Right renal cortex interstitium (tissue), 3 donors: ENCODE measurements around the gene MRPL23. TPM values are rescaled to one million over a fixed set of nuclear protein-coding genes. Genes with fewer than 3 reads are reported as not detected.

Experiments used
- DNase-seq, 3 donors: peaks; one replicate each; pipeline ENCODE4 v3.0.0-alpha.2; 2013; ENCODE audit warnings: low read depth in 3 of 3, low spot score in 2 of 3
- polyA plus RNA-seq, 3 donors: library from polyadenylated mRNA; unstranded; fragments of 120-200 nt; gene quantifications; one replicate each; pipeline ENCODE4 v1.2.1, GENCODE V29; 2013; ENCODE audit not compliant: insufficient read length in 3 of 3

Gene MRPL23
- polyA plus RNA-seq, 3 donors: 49.9 to 54.0 (median 50.6) TPM

GRCh38 chr11:1988174-1988573, 41.0 kb downstream of the MRPL23 start:
- DNase-seq: no peak

GRCh38 chr11:1988667-1989317, 41.7 kb downstream of the MRPL23 start:
- peak; percentile 5 to 41 (median 25) for DNase-seq

DNA sequence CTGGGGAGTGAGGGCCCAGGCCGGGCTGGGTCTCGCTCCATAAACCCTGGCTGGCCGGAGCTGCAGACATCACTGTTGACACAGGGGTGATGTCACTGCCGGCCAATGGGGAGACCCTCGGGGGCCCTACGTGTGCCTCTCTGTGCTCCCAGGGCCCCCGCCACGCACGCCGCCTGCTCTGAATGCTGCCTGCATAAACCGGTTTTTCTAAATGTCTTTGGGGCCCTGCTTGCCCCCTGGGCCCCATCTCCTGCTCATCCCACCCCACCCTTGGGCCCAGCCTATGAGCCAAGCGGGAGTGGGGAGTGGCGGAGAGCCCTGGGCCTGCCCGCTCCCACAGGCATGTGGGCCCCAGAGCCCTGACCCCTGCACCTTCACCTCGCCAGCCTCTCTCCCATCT, 42.8 kb downstream of the MRPL23 start:
- DNase-seq: no peak

- DNase-seq: no peak
These were observed 43.9 kb downstream of the MRPL23 start for GRCh38 chr11:1990872-1991578.

- DNase-seq: no peak
These were observed 45.0 kb downstream of the MRPL23 start for GRCh38 chr11:1992111-1992510.

DNA sequence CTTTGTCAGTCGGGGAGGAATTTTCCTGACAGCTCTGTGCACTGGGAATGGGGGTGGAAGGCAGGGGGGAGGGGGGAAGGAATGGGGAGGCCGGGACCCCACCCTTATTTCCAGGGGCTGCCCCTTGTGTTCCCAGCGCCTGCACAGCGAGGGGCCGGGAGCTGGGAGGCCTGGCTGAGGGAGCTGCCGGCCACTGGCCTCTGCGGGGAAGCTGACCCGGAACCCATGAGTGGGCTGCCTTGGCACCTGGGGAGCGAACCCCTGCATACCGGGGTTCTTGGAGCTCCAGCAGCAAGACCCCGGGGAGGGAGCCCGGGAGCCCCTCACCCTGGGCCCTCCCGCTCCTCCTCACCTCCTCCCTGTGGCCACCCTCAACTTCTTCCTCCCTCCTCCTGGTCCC, 47.0 kb downstream of the MRPL23 start:
- peak in 1 of 3 donors; percentile 0 for DNase-seq

- DNase-seq: no peak
These were observed 50.6 kb downstream of the MRPL23 start, which contains the start of gene H19 for GRCh38 chr11:1997755-1998154. Gene H19 (minus strand): TSS chr11:1997842.

GRCh38 chr11:1998290-1998689, 51.2 kb downstream of the MRPL23 start:
- DNase-seq: no peak

DNA sequence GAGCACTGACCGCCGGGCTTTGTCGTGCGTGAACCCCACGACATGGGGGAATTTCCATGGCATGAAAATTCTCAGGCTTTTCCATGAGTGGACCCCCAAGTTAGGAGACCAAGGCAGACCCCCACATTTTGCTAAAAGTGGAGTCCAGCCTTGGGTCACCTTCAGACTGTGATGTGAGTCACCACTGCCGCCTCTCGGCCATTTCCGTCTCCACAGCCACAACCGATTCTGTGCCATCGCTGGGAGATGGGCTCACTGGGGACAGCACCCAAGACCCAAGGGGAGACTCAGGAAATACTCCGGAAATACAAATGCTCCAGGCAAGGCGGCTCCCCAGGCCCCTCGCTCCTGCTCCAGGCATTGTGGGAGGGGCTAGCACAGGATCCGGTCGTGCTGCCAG, 51.7 kb downstream of the MRPL23 start:
- no peak for DNase-seq

- no peak for DNase-seq
These were observed 55.1 kb downstream of the MRPL23 start for GRCh38 chr11:2002042-2002776.

GRCh38 chr11:2002807-2003206, 55.7 kb downstream of the MRPL23 start:
- DNase-seq: no peak

DNA sequence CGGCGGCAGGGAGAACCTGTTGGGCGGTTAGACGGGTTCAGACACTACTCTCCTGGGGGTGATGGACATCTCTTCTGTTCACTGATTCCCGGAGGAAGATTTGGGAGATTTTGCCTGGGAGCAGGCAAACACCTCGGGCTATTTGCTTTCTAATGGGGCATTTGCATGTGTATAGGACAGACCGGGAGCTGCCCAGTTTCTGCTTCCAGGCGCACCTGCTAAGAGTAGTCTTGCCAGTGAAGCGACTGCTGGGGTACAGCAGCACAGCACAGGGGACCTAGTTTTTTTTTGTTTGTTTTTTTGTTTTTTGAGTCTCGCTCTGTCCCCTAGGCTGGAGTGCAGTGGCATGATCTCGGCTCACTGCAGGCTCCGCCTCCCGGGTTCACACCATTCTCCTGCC, 57.3 kb downstream of the MRPL23 start:
- no peak for DNase-seq

Other genes with a start within 250 kb of the MRPL23 start
- gene IFITM10, start 196.7 kb upstream of the MRPL23 start, polyA plus RNA-seq: under 1 TPM; 0.11 to 0.30 (median 0.14) TPM
- gene CTSD, start 183.4 kb upstream of the MRPL23 start, polyA plus RNA-seq: 100 to 1,000 TPM; 192 to 255 (median 211) TPM
- under 1 TPM in 1 of 3 donors, not detected in 2; 0.33 TPM for gene SYT8, start 112.3 kb upstream of the MRPL23 start, polyA plus RNA-seq
- gene TNNI2, start 108.4 kb upstream of the MRPL23 start, polyA plus RNA-seq: under 1 TPM; 0.29 to 0.42 (median 0.40) TPM
- gene LSP1, start 94.2 kb upstream of the MRPL23 start, polyA plus RNA-seq: 1 to 10 TPM; 4.2 to 4.8 (median 4.8) TPM
- under 1 TPM; 0.04 to 0.07 (median 0.07) TPM for gene PRR33, start 55.4 kb upstream of the MRPL23 start, polyA plus RNA-seq
- 1 to 10 TPM; 5.3 to 7.3 (median 5.9) TPM for gene TNNT3, start 27.6 kb upstream of the MRPL23 start, polyA plus RNA-seq
- 1,000 to 10,000 TPM; 2,355 to 2,928 (median 2,601) TPM for gene H19, start 50.5 kb downstream of the MRPL23 start, polyA plus RNA-seq
- 100 to 1,000 TPM; 718 to 837 (median 829) TPM for gene IGF2, start 192.1 kb downstream of the MRPL23 start, polyA plus RNA-seq
- gene INS, start 213.9 kb downstream of the MRPL23 start, polyA plus RNA-seq: not detected
- gene TH, start 224.5 kb downstream of the MRPL23 start, polyA plus RNA-seq: 1 to 10 TPM in 1 of 3 donors, under 1 TPM in 2; 0.74 to 1.3 (median 0.97) TPM